GM21367 (cell line): Measurements from ENCODE around the gene TTLL7.

Source experiments
- ATAC-seq: cut with Tn5 transposase; IDR thresholded peaks from one replicate; pipeline ENCODE4 v1.9.1; 2021; ENCODE audit not compliant: unreplicated experiment

The TTLL7 gene, protein sequence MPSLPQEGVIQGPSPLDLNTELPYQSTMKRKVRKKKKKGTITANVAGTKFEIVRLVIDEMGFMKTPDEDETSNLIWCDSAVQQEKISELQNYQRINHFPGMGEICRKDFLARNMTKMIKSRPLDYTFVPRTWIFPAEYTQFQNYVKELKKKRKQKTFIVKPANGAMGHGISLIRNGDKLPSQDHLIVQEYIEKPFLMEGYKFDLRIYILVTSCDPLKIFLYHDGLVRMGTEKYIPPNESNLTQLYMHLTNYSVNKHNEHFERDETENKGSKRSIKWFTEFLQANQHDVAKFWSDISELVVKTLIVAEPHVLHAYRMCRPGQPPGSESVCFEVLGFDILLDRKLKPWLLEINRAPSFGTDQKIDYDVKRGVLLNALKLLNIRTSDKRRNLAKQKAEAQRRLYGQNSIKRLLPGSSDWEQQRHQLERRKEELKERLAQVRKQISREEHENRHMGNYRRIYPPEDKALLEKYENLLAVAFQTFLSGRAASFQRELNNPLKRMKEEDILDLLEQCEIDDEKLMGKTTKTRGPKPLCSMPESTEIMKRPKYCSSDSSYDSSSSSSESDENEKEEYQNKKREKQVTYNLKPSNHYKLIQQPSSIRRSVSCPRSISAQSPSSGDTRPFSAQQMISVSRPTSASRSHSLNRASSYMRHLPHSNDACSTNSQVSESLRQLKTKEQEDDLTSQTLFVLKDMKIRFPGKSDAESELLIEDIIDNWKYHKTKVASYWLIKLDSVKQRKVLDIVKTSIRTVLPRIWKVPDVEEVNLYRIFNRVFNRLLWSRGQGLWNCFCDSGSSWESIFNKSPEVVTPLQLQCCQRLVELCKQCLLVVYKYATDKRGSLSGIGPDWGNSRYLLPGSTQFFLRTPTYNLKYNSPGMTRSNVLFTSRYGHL

DNA sequence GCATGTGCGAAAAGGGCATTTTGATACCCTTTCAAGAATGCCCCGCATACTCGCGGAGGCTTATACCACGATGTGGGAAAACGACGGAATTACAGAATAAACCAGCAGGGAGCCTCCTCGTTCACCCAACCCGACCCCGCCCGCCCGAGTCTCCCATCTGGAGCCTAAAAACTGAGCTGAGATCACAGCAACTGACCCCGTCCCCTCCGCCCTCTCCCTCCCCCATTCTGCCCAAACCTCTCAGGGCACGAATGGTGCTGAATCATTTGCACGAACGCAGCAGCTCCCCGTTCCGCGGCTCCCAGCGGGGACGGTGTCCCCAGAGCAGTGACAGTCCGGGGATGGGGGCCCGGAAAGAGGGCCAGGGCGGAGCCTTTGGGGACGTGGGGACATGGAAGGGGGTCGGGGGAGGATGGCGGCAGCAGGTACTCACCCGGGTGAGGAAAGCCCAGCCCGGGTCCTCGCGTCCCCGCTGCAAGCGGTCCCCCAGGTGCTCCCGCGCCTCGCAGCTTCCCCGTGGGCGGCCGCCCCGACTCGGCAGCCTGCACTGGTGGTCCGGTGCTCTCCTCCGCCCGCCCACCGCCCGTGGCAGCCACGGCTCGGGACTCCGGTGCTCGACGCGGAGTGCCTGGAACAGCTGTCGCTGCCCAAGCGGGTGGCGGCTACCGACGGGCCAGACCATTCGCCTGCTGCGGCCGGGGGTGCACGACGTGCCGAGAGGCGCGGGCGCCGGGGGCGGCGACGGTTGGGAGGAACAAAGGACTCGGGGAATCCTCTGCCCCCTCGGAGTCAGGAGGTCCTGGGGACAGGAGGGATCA is at the start of gene TTLL7:
TTLL7 (minus strand) TSS at position 635 of the 818 bp plus-strand sequence. CDS start 46,921 bp downstream, outside the sequence.
- ATAC-seq = peak; percentile 84

GRCh38 chr1:84042461-84042860 is 43.5 kb upstream of the TTLL7 start:
- no peak for ATAC-seq

- ATAC-seq = no peak
These were observed 39.1 kb upstream of the TTLL7 start for GRCh38 chr1:84037758-84038611.

- no peak for ATAC-seq
These were observed 32.9 kb upstream of the TTLL7 start for GRCh38 chr1:84031802-84032327.

DNA sequence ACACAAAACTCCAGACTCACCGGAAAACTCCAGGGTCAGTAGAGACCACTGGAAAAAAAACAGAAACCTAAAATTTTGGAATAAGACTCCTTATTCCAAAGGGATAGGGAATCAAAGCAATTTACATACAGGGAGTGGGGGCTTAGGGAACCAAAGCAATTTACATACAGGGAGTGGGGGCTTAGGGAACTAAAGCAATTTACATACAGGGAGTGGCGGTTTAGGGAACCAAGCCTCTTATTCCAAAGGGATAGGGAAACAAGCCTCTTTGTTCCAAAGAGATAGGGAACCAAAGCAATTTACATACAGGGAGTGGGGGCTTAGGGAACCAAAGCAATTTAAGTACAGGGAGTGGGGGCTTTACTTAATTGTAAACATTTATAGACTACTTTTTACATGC is 28.4 kb upstream of the TTLL7 start:
- ATAC-seq = no peak

DNA sequence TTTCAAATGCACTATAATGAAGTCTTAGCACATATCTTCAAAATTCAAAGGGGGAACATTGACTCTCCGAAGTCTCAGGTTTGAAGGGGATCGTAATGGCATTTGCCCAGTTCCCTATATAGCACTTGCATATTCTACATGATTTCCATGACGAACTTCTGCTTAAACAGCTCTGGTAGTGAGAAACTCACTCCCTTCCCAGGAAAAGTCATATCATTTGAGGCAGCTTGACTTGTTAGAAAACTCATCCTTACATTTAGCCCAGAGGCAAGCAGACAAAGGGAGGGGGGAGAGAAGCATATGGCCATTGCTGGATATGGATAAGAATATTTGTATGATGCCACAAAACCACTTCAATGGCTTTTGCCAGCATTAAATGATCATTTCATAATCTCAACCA is 27.0 kb upstream of the TTLL7 start:
- no peak for ATAC-seq

GRCh38 chr1:84021822-84022221 is 22.9 kb upstream of the TTLL7 start:
- ATAC-seq = no peak

- ATAC-seq = no peak
These were observed 21.2 kb upstream of the TTLL7 start for GRCh38 chr1:84020151-84020550.

GRCh38 chr1:84019217-84019616 is 20.3 kb upstream of the TTLL7 start:
- no peak for ATAC-seq

DNA sequence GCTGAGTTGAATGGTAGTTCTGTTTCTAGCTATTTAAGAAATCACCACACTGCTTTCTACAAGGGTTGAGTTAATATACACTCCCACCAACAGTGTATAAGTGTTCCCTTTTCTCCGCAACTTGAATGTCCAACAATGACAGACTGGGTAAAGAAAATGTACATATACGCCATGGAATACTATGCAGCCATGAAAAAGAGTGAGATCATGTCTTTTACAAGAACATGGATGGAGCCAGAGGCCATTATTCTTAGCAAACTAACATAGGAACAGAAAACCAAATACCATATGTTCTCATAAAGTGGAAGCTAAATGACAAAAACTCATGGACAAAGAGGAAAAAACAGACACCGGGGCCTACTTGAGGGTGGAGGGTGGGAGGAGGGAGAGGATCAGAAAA is 14.8 kb upstream of the TTLL7 start:
- no peak for ATAC-seq

DNA sequence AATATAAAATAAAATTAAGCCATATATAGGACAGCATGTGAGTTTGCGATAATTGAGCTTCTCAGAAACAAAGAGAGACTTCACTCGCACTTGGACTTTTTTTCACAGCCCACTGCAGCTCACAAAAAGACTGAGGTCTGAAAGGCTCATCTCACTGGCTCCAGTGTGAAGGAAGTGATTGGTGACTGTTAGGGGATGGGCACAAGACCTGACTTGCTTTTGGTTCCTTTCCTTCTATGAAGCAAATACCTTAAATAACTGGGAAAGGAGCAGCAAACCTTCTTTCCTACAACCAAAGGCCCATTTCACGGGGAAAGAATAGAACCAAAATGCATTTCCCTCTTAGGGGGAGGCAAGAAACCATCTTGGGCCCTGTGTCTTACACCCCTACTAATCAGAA is 13.1 kb upstream of the TTLL7 start:
- ATAC-seq = no peak

- no peak for ATAC-seq
These were observed 11.2 kb upstream of the TTLL7 start for GRCh38 chr1:84010136-84010535.

DNA sequence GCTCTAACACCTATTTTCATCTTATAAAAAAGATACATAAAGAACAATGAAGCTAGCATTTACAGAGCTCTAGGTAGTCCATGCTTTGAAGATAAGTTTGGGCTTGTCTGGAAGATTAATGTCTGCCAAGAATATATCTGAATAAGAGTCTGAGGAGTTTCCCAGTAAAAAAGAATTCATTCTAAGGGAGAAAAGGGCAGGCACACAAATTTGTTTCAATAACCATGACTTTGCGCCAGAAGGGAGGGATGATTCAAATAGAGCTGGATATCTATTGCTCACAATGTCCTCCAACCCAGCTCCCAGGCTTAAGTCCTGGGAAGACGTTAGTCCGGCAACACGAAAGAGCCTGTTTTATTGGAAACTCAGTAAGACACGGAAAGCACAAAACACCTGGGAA is 9.7 kb upstream of the TTLL7 start:
- ATAC-seq = no peak

DNA sequence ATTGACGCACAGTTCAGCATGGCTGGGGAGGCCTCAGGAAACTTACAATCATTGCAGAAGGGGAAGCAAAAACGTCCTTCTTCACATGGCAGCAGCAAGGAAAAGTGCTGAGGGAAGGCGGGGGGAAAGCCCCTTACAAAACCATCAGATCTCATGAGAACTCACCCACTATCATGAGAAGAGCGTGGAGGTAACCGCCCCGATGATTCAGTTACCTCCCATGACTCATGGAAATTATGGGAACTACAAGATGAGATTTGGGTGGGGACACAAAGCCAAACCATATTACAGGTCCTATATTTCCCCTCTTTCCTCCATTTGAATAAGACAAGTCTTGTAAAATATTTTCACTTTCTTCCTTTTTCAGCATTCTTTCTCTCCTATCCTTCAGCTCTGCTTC is 7.7 kb upstream of the TTLL7 start:
- ATAC-seq = no peak

DNA sequence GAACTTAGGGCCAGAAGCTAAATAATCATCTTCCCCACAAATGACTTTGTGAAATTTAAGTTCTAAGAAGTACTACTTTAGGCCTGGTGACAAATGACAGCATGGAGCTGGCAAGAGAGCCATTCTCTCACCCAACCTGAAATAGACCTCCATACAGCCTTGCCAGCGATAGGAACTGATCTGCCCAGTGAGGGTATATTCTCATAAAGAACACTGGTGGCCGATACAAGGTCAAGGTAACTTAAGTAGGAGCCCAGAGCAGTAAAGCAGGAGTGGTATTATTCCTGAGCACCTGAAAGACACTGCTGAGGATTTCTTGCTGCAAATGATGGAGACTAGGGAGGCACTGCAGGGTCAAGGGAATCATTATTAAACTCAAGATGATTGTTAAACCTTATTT is 2.6 kb upstream of the TTLL7 start:
- ATAC-seq = no peak

DNA sequence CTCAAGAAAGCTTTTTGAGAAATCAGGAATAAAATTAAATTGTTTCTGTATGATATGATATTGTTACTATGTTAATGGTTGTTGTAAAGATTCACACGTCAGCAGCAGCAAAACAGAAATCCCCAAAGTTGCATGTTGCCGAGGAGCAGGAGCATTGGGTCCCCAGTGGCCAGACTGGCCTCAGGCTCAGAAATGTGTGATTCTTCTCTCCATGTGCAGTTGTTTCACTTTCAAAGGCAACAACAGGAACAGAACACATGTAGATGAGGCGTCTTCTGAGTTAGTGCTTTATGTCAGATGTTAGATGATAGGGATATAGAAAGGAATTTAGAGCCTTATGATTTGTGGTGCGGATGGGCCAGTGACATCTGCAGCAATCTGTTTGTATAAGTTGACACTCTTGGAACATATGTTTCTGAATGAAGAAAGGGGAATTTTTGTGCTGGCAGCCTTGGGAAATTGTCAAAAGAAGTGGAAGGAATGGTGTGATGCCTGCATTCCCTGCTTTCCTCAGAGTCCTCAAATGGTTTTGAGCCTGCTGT is 2.1 kb upstream of the TTLL7 start:
- ATAC-seq = no peak

- no peak for ATAC-seq
These were observed 1.4 kb upstream of the TTLL7 start for GRCh38 chr1:84000196-84000885.

- peak; percentile 87 for ATAC-seq
These were observed 436 bp upstream of the TTLL7 start for GRCh38 chr1:83999316-83999819.

- no peak for ATAC-seq
These were observed 781 bp downstream of the TTLL7 start for GRCh38 chr1:83998205-83998497.
